ENCODE results near the gene NUFIP1.

DNA sequence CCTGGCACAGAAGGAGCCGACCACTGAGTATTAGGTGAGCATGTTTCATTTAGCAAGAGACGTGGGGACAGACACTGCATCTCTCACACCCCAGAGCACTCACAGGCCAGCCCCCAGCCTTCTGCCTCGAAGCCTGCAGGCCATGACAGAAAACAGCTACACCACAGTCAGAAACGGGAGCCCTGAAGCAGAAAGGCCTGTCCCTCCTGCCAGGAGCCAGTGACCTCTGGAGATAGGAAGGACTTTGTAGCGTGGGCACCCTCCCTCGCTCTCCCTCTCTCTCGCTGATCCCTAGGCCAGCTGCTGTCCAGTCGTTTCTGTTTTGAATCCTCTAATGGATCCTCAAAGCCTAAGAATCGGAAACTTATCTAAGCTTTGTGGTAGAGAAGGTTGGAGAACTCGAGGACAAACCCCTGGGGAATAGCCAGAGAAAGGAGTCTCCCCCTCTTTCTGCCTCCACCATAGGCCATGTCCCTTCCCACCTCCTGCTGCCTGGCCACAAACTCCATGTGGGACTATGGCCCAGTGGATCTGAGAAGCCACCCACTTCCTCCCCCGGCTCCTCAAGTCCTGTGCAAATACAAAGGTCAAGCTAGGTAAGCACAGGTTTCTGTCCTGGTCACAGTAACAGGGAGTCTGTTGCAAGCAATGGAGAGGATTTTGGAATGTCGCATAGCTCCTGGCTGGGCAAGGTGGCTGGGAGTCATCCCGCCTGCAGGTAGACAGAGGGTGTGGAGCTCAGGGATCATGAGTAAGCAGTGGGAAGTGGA is 95.1 kb downstream of the NUFIP1 start:
- TF ChIP-seq EZH2 (IDR thresholded peaks at IDR 0.05) (no peak), POLR2AphosphoS5 (IDR thresholded peaks at IDR 0.05; ENCODE audit: borderline replicate concordance, low read depth, low read length) (no peak)

Data from SK-N-MC (cell line).